Measurements from ENCODE around the gene NDUFAF8.

- no peak for TF ChIP-seq CTCF (IDR thresholded peaks at IDR 0.05)
- TF ChIP-seq POLR2A (IDR thresholded peaks at IDR 0.05): no peak
Observed at GRCh38 chr17:81203136-81203535, 36.0 kb upstream of the NDUFAF8 start.
